HepG2 (cell line): ENCODE results near the gene FXYD1. TPM values are rescaled to one million over a fixed set of nuclear protein-coding genes. Genes with fewer than 3 reads are reported as not detected.

Experiments
- FIP1L1 ChIP-seq: fragments of 200-400 bp; formaldehyde crosslinking; IDR thresholded peaks from 2 replicates; pipeline ENCODE4 v1.6.1; 2018; ENCODE audit warnings: low read depth, mild to moderate bottlenecking, low read length, moderate library complexity, borderline replicate concordance; ENCODE audit not compliant: insufficient read depth
- HMG20A ChIP-seq: IDR thresholded peaks from 2 replicates; pipeline ENCODE4 v1.6.1; 2016; ENCODE audit warnings: borderline replicate concordance
- HNRNPUL1 ChIP-seq: fragments of 200-400 bp; formaldehyde crosslinking; IDR thresholded peaks from 2 replicates; pipeline ENCODE4 v1.6.1; 2017; ENCODE audit warnings: low read depth, mild to moderate bottlenecking, low read length, moderate library complexity
- MTF2 ChIP-seq: sonication (generic); formaldehyde crosslinking; IDR thresholded peaks from 2 replicates; pipeline ENCODE4 v1.5.0; 2020; ENCODE audit warnings: missing genetic modification reagents, borderline replicate concordance
- NFATC3 ChIP-seq: sonication (generic); formaldehyde crosslinking; IDR thresholded peaks from 2 replicates; pipeline ENCODE4 v1.5.1; 2020; ENCODE audit warnings: mild to moderate bottlenecking, missing genetic modification reagents
- NRL ChIP-seq: sonication (generic); formaldehyde crosslinking; IDR thresholded peaks from 2 replicates; pipeline ENCODE4 v1.5.0; 2020; ENCODE audit warnings: missing genetic modification reagents, mild to moderate bottlenecking, moderate library complexity, borderline replicate concordance
- PBX3 ChIP-seq: sonication (generic); formaldehyde crosslinking; IDR thresholded peaks from 2 replicates; pipeline ENCODE4 v1.8.1; 2023; ENCODE audit warnings: missing genetic modification reagents, inconsistent platforms, borderline replicate concordance
- RXRB ChIP-seq: IDR thresholded peaks from 2 replicates; pipeline ENCODE4 v1.6.1; 2016; ENCODE audit warnings: borderline replicate concordance, missing genetic modification reagents, missing compliant biosample characterization
- TARDBP ChIP-seq: sonication (generic); formaldehyde crosslinking; IDR thresholded peaks from 2 replicates; pipeline ENCODE4 v1.8.0; 2022; ENCODE audit warnings: mild to moderate bottlenecking, missing genetic modification reagents
- TOPORS ChIP-seq: sonication (generic); formaldehyde crosslinking; IDR thresholded peaks from 2 replicates; pipeline ENCODE4 v1.8.0; 2023; ENCODE audit warnings: mild to moderate bottlenecking, missing genetic modification reagents
- YEATS4 ChIP-seq: sonication (generic); formaldehyde crosslinking; IDR thresholded peaks from 2 replicates; pipeline ENCODE4 v1.4.0; 2020; ENCODE audit warnings: missing genetic modification reagents, borderline replicate concordance
- ZBTB44 ChIP-seq: sonication (generic); formaldehyde crosslinking; IDR thresholded peaks from 2 replicates; pipeline ENCODE4 v1.4.0; 2020; ENCODE audit warnings: missing genetic modification reagents
- ZNF20 ChIP-seq: sonication (generic); formaldehyde crosslinking; IDR thresholded peaks from 2 replicates; pipeline ENCODE4 v1.4.0; 2020; ENCODE audit warnings: mild to moderate bottlenecking, moderate library complexity, missing genetic modification reagents
- ZNF362 ChIP-seq: sonication (generic); formaldehyde crosslinking; IDR thresholded peaks from 2 replicates; pipeline ENCODE4 v1.4.0; 2020; ENCODE audit warnings: missing genetic modification reagents, mild to moderate bottlenecking, borderline replicate concordance
- ZNF382 ChIP-seq: sonication (generic); formaldehyde crosslinking; IDR thresholded peaks from 2 replicates; pipeline ENCODE4 v1.5.0; 2020; ENCODE audit warnings: missing genetic modification reagents, mild to moderate bottlenecking, borderline replicate concordance
- ZNF589 ChIP-seq: sonication (generic); formaldehyde crosslinking; conservative IDR thresholded peaks from 2 replicates; pipeline ENCODE4 v1.8.0; 2022; ENCODE audit warnings: mild to moderate bottlenecking, moderate library complexity, missing genetic modification reagents
- ZNF710 ChIP-seq: sonication (generic); formaldehyde crosslinking; IDR thresholded peaks from 2 replicates; pipeline ENCODE4 v1.5.0; 2020; ENCODE audit warnings: mild to moderate bottlenecking, missing genetic modification reagents, borderline replicate concordance
- polyA plus RNA-seq, 8 experiments: library from polyadenylated mRNA; depleted of rRNA in 3 of 8; stranded (reverse) in 7 of 8; unstranded in 1 of 8; fragments of >200 nt; fragmentation: Illumina TruSeq in 4 of 8; extraction: Trizol in 4 of 8; gene quantifications; 2 replicates each; pipeline versions ENCODE4 v1.2.1 to v1.2.3, GENCODE V29; 2011 to 2016; ENCODE audit warnings: low read depth in 4 of 8, missing spikeins in 1 of 8, mixed read lengths in 1 of 8; ENCODE audit not compliant: insufficient read depth in 1 of 8
- total RNA-seq, 5 experiments: library from RNA; depleted of rRNA; stranded (reverse); fragments of >200 nt; fragmentation: Illumina TruSeq; extraction: Trizol; gene quantifications; 2 replicates each; pipeline ENCODE4 v1.2.3, GENCODE V29; 2016; ENCODE audit warnings: low read depth in 1 of 5
- TF ChIP-seq, protein P1 (sequence below): sonication (generic); formaldehyde crosslinking; conservative IDR thresholded peaks from 2 replicates; pipeline ENCODE4 v1.8.0; 2022; ENCODE audit warnings: low read depth, missing genetic modification reagents
- TF ChIP-seq, protein P2 (sequence below): sonication (generic); formaldehyde crosslinking; IDR thresholded peaks from 2 replicates; pipeline ENCODE4 v1.4.0; 2020; ENCODE audit warnings: mild to moderate bottlenecking, missing genetic modification reagents

FXYD1 gene
- total and polyA plus RNA-seq, 2 of the 13 experiments (the other 11 are each of a cell fraction or from before 2014, with no cell fraction given), result 31.2 TPM; not detected in 1

DNA sequence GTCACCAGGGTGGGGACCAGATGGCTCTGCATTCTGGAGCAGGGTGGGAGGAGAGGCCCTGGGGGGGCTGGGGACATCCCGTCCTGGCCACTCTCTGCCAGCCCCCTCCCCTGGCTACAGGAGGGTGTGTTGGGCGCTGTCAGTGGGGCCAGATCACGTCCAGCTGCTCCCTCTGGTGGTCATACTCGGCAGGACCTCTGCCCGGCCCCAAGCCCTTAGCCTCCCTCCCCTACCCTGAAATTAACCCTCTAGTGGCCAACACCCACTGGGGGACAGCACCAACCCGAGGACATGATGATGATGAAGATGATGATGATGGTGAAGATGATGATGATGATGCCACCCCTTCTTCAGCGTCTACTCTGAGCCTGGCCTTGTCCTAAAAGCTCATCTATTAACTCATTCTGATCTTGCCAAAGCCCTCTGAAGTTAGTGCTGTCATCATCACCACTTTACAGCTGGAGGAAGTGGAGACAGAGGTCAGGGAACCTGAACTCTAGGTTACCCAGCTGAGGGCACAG, 3.2 kb upstream of the FXYD1 start (continued):
- TF ChIP-seq, protein P1, sequence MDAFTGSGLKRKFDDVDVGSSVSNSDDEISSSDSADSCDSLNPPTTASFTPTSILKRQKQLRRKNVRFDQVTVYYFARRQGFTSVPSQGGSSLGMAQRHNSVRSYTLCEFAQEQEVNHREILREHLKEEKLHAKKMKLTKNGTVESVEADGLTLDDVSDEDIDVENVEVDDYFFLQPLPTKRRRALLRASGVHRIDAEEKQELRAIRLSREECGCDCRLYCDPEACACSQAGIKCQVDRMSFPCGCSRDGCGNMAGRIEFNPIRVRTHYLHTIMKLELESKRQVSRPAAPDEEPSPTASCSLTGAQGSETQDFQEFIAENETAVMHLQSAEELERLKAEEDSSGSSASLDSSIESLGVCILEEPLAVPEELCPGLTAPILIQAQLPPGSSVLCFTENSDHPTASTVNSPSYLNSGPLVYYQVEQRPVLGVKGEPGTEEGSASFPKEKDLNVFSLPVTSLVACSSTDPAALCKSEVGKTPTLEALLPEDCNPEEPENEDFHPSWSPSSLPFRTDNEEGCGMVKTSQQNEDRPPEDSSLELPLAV (CRISPR knock-in tag), result no peak
- TF ChIP-seq FIP1L1, result no peak
- TF ChIP-seq, protein P2, sequence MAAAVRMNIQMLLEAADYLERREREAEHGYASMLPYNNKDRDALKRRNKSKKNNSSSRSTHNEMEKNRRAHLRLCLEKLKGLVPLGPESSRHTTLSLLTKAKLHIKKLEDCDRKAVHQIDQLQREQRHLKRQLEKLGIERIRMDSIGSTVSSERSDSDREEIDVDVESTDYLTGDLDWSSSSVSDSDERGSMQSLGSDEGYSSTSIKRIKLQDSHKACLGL (CRISPR knock-in tag), result 0 out of 2 replicates have a peak, but pooled peaks have one; percentile 26
- no peak for TF ChIP-seq YEATS4 (CRISPR knock-in tag)
- TF ChIP-seq ZNF382, result no peak
- no peak for TF ChIP-seq ZNF362 (CRISPR knock-in tag)
- TF ChIP-seq HNRNPUL1, result no peak
- no peak for TF ChIP-seq NRL
- TF ChIP-seq ZNF589 (CRISPR knock-in tag), result no peak
- no peak for TF ChIP-seq NFATC3 (CRISPR knock-in tag)
- TF ChIP-seq ZNF20 (CRISPR knock-in tag), result no peak
- no peak for TF ChIP-seq TOPORS
- TF ChIP-seq PBX3, result no peak
- TF ChIP-seq TARDBP, result peak; percentile 52; the same call in 1 of the 2 replicates
- TF ChIP-seq HMG20A, result no peak; the same call in 1 of the 2 replicates
- TF ChIP-seq MTF2, result no peak
- peak; percentile 72; the same call in 1 of the 2 replicates for TF ChIP-seq RXRB (CRISPR knock-in tag)
- TF ChIP-seq ZBTB44 (CRISPR knock-in tag), result no peak
- no peak for TF ChIP-seq ZNF710 (CRISPR knock-in tag)
